HG03060 (cell line): ENCODE results near the gene TWIST2.

Source experiments
- ATAC-seq: cut with Tn5 transposase; IDR thresholded peaks from one replicate; pipeline ENCODE4 v1.9.1; 2021; ENCODE audit warnings: low read depth, moderate number of reproducible peaks; ENCODE audit not compliant: unreplicated experiment

TWIST2 gene

DNA sequence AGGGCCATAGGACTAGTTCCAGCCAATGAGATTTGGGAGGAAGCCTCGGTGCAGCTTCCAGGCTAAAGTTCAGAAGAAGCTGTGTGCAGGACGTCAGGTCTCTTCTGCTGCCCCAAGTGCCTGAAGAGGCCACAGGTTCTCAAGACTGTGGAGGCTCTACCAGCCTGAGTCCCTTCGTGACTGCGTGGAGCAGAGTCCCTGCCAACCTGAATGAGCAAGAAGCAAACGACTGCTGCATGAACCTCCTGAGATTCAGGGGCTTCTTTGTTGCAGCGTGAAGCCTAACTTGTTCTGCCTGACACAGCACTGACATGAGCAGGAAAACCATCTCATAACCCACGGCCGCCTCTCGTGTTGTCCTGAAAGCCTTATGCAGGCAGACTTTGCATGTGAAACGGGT, 39.7 kb downstream of the TWIST2 start:
- ATAC-seq = no peak

DNA sequence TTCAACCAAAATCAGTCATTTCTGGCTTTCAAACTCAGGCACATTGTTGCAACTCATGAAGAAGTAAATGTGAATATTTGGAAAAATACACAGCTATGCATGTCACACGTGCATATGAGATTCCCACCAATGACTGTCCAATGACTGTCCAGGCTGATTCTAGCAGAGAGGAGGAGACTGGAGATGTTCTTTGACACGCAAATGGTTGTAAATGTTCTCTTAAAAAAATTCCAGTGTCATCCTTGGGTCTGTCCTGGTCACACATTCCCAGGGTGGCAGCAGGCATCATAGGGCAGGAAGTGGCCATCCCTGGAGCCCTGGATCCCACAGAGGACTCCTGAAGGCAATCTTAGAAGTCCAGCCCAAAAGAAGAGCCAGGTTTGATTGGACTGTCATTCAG, 40.9 kb downstream of the TWIST2 start:
- no peak for ATAC-seq

DNA sequence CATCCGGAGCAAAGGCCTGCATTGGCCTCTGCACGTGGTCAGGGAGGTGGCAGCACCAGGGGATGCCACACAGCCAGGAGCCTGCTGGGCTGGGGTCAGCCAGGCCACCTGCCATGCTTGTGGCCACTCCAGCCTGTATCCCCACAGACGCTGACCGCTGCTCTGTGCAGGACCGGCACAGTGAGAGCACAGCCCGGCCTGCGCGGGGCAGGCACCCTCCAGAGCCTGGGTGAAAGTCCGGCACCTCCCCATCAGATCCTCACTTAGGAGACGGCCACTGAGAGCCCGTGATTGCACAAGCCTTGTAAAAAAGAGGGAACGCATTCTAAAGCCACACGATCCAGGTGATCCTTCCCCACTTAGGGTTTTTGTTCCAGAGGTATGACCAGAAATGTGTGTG, 42.2 kb downstream of the TWIST2 start:
- ATAC-seq = no peak

DNA sequence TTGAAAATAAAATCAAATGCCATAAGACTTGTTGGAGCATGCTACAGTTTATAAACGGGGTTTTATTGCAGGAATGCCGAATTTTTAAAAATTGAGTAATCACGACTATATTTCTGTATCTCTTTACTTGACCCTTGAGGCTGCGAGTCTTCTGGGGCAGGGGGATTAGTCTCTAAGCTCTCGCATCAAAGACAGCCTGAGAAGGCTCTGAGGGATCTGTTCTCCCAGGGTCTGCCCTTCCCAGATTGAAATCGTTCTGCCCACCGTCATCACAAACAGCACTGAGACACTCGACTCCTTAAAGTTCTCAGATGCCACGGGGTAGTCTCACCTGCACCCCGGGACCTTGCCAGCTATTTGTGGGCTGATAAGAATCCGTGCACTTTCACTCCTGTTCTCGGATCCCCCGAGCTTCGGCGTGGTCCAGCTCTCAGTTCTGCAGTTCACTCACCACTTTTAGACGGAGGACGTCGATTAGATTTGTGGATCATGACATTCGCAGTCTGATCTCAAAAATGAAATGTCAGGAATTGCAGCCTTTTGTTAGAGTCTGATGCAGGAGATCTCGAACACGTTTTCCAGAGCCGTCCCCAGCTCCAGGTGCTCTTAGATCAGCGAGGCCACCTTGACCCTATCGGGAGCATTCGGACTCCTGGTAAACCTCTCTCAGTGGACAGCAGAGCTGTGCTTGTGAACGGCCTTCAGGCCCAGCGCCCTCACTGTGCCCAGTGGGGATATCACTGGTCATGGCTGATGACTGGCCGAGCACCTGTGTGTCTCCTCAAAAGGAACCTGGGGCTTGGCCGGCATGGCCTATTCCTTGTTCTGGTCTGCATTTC, 43.0 kb downstream of the TWIST2 start:
- no peak for ATAC-seq

DNA sequence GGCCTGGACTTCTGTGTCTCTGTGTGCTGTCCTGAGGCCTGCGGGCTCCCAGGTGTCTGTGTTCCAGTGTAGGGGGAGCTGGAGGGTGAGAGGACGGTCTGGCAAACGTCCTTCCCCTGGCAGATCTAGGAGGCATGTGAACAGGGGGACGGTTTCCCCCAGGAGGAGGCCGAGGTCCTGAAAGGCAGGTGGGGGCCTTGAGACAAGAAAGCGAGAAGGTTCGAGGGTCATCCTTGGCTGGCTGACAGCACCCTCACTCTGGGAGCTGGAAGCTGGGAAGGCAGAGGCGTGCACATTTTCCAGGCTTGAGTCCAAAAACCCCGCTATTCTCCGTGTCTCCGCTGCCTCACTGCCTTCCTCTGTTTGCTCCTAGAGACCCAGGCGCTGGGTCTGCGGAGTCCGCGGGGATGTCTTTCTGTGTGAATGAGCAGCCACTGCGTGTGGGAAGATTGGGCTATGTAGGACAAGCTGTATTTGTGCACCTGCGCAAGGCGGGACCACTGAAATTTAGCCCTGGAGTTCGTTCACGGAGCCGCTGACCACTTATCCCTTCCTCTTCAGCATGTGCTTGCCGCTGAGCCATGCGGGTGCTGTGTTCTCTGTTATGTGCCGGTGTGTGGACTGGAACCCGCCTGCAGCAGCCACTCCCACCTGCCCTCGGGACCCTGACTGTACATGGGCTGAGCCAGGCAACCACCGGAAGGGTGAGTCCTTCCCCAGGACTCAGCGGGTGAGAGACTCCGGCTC, 43.7 kb downstream of the TWIST2 start:
- ATAC-seq = no peak

DNA sequence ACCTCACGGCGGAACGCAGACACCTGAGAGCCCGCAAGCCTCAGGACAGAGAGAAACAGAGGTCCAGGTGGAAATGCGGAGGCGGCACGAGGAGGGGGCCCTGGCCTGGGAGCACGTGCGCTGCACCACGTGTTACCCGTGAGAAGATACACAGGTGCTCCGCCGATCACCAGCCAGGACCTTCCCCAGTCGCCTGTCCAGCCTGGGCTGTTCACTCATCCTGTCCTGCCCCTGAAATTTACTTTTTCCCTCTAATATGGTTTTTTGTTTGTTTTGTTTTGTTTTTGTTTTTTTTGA, 44.3 kb downstream of the TWIST2 start:
- no peak for ATAC-seq

DNA sequence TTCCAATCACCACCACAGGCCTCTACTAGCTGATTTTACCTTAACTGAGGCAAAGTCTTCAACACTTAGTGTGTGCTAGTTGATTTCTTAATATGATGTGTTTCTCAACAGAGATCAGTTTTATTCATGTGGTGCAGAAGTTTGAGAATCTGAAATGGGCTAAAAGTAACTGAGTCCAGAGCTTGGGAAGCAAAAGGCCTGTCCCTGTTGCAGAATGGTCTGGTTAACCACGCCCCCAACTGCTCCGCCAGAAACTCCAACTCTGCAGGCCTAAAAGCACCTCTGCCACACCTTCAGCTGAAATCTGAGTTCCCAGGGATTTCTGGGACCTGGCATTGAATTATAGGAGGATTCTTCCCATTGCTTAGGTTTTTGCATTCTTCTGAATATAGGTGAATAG, 44.9 kb downstream of the TWIST2 start:
- no peak for ATAC-seq

DNA sequence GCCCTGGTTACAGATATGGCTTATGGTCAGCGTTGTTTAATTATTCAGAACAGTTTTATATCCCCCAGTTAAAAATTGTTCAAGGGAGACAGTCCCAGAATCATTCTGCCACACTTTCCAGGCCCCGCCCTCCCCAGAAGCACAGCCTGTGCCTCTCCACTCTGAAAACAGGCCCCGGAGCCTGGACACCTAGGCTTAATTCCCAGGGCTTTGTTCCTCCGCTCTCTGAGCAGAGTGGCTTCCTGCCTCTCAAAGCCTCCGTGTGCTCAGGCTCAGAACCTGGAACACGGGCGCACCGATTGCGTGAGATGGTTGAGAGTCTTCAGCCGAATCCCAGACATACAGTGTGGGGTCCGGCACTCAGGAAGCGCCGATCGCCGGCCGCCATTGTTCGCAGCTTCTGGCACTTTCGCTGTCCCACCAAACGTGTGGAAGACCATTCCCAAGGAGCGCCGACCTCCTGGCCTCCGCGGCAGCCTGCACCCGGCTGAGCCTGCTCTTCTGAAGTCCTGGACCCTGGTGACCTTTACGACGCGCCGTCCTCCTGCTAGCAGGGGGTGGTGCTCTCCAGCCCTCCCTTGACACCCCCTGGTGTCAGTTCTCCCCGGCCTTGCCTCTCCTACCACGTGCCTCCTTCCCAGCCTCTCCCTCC, 45.6 kb downstream of the TWIST2 start:
- no peak for ATAC-seq

DNA sequence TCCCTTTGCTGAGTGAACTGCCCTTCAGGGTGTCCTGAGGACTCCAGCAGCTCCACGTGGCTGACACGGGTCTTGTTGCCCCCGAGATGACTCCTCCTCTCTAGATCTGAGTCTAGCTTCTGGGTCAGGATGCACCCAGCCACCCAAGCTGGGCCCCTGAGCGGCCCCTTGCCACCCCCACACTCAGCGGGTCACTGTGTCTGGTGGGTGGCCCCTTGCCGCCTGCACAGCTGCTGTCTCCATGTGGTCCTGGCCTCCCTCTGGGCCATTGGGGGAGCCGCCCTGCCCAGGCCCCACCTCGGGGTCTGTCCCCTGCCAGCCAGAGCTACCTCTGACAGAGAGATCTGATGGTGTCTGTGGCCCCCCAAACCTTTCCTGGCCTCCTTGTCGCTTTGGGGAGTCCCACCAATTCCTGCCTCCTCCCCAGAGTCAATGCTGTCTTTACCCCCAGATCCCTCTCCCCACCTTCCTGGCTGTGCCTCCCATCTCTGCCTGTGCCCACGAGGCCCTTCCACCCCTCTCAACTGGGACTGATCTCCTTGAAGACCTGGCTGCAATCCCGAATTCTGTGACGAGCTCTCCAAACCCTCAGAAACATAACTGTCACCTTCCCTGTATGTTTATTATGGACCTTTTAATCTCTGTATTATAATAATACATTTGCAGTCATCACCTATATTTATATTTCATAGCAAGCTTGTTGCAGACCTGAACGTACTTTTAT, 46.5 kb downstream of the TWIST2 start:
- no peak for ATAC-seq

DNA sequence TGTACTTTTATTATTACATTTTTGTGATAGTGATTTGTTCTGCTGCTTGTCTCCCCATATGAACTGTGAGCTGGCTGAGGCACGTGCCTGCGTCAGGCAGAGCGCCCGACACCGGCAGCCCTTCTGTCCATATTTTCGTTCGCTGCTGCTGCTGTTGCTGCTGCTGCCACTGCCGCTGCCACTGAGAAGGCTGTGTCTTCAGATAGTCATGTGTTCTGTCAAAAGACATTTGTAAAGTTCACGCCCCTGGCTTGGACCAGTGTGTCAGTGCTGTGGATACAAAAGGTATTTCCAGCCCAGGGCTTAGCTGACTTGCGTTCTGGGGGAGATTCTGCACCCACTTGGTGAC, 47.0 kb downstream of the TWIST2 start:
- ATAC-seq = no peak

DNA sequence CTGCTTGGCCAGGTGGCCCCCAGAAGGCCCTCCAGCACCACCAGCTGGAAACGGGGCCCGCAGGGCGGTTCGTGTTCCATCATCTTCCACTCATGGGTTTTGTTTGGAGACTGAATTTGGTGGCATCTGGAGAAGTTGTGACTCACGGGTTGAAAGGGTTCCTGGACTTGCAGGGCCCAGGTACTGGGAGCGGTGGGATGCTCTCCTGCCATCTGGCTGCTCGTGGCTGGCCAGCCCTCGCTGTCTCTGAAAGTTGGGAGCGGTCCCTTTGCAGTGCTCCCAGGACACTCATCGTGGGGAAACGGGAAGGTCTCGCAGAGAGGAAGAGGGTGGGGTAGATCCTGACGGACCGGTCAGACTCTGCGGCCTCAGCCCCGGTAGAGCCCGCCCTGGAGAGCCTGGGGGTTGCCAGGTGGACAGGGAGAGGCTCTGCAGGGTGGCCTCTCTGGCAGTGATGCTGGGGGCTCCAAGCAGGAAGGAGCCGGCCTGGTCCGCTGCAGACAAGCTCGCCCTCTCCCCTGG, 47.5 kb downstream of the TWIST2 start:
- no peak for ATAC-seq

DNA sequence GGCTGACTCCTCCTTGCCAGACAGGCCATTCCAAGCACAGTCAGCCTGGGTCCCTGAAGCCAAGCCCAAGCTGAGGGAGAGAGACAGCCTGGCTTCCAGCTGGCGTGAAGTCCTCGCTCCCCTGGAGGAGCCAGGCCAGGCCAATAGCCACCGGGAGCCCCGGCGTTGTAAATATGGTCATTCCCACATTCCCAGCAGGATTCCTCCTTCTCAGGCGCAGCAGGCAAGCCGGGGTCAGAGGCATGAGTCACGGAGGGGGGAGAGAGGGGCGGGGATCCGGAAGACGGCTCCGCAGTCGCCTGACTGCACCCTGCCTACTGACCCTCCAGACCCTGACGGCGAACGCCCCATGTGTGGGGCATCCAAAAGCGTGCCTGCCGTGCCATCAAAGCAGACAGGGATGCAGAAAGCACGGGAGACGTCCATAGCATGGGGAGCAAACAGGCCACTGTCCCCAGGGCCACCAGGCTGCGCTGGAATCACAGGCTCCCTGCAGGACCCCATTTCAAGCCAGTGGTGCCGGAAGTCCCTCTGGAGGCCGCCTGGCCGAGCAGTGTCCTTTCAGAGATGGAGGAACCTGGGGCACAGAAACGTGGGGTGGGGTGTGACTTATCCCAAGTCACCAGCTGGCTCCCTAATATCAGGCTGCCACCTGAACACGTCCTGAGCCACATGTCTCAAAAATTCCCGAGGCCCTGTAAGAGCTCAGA, 48.2 kb downstream of the TWIST2 start:
- ATAC-seq = no peak

DNA sequence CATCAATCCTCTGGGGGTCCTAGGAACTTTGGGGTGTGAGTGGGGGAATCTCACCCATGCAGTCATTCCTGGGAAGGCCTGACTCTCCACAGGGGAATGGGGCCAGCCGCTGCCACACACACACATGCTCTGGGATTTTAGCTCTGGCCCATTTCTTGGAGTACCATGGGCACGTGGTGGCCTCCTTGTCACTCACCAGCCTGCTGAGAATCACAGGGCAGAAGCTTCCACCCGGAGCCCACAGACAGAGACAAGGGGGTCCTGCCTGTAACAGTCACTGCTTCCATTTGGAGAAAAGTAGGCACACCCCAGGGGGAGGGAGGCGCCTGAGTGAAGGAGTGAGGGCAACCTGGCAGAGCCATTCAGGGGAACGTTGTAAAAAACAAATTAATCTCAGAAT, 48.8 kb downstream of the TWIST2 start:
- ATAC-seq = no peak

DNA sequence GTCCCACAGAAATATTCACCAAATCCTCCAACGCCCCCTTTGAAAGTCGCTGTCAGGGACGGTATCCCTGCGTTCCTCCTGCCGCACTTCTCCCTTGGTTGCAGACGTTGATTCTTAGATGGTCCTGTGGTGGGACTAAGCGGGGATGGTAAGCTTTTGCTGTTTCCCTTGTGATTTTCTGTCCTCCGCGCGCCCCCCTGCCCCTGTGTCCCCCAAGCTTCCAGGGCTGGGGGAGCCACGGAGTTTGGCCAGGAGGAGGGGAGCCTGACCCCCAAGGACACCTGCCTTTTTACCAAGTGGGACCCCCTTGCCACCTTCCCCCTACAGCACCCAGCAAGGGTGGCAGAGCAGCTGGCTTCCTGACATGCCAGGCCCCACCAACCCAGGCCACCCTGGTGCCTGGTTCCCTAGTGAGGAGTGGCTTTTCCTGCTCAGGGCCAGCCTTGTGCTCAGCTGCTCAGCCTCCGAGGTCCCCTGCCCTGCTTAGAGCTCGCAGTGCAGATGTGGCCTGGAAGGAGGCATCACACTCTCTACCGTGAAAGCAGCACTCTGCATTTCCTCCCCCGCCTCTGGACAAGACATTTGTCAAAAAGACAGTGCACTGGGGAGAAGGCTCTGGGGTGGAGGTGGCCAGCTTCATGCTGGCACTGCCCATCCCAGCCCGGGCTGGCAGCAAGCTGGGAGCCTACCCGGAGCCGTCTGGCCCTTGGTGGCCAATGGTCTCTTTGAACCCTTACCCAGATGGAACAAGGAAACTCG, 49.4 kb downstream of the TWIST2 start:
- ATAC-seq = no peak

DNA sequence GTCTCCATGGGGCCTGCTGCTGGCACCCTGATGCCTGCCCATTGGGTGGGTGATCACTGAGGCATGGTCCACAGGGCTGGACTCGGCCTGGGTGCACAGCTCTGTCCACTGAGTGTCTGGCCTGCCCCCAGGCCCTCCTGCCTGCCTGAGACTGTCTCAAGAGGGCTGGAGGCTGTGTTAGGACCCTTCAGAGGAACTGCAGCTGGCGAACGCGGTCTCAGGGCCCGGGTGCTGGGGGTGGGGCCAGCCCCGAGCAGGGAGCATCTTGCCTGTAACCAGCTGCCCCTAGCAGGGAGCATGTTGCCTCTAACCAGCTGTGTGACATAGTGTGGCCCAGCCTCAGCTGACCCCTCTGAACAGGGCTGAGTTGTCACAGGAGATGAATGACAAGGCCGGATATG, 50.0 kb downstream of the TWIST2 start:
- no peak for ATAC-seq

DNA sequence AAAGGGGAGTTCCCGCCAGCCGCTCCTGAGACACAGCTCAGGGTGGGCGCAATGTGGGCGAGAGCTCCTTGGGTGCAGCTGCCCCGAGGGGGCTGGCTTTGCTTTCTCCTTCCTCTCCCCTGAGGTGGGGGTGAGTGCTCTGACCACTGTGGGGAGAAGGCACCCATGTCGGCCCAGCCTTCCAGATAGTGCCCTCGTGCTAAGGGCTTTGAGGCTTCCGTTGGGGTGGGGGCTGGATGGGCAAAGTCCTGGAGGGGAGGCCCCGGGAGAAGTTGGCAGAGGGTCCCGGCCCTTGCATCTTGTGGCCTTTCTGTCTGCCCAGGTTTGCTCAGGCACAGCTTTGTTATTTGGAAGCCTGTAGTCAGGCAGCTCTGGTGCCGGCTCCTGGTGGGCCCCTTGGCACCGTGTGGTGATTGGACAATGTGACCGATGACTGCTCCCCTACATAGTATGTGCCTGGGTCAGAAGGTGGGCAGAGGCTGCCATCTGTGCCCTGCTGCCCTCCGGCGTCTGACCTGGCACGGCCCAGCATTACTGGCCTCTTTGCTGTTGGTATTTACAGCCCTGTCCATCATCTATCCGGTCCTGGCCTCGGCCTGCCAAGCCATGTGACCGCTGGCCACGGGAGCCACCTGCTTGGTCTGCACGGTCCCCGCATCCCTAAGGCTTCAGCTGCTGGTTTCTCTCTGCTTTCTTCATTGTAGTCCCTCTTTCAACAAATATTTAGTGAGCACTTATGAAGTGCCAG, 50.8 kb downstream of the TWIST2 start:
- no peak for ATAC-seq

DNA sequence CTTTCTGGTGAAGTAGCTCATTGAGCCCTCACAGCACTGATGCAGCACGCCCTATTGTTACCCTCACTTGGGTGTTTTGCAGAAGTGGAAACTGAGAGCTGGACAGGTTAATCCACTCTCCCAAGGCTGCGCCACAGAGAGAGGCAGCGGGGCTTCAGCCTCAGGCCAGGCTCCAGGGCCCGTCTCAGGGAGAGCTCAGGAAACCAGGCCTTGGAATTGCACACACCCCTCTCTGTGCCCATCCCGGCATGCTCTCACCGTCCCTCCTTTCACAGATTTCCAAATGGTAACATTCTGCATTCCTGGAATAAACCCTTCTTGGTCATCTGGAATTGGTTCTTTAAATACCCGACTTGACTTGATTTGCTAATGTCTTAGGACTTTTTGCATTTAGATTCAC, 51.5 kb downstream of the TWIST2 start:
- no peak for ATAC-seq

DNA sequence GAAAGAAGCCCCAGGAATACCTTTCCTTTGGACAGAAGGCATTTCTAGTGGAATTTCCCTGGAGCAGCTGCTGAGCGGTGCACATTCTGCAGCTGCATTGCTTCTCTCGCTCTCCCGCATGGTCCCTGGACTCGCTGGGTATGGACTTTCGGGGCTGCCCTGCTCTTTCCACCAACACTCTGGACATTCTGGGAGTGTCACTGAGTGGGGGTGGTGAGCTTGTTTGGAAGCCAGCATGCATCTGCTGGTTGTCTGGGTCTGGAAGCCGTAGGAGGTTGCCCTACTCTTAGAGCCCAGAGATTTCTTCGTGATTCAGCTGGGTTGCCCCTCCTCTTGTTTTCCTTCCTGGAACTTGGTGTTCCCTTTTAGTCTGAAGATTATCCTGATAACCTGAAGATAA, 52.6 kb downstream of the TWIST2 start:
- no peak for ATAC-seq

DNA sequence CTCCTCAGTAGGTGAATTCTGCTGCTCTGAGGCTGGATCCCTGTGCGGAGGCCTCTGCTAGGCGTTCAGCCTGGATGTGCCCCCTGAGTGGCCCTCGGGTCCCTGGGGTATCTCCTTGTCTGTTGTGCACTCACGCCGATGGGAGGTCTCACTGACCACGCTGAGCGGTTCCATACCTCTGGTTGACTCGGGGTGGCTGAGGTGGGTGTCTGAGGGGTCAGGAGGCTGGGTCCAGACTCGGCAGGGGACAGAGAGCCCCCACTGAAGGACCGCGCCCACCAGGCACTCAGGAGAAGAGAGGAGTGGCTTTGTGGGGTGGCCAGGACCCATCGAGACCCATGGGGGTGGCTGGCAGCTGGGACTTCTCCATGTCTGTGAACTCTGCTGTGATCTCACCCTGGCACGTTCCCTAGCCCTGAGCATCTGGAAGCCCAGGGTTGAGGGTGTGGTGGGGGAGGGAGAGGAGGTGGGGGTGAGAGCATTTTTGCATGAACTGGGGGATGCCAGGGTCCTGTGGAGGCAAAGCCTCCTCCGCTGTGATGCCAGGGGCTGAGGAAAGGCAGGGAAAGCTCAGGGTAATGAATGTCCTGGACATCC, 53.7 kb downstream of the TWIST2 start:
- ATAC-seq = no peak
